Natural killer cell (primary cell): ENCODE results near the gene GPR35. TPM values are rescaled to one million over a fixed set of nuclear protein-coding genes. Genes with fewer than 3 reads are reported as not detected.
A peak's percentile ranks its signal among the peaks of the same experiment; 100 is the strongest.

ENCODE experiments used
- ATAC-seq, 3 donors: fragments of 150-1000 bp in 2 of 3; fragments of 200-7000 bp in 1 of 3; cut with Tn5 transposase; 1 replicate in 1 of 3; 2 replicates in 2 of 3; pipeline ENCODE4 v1.10.0; 2021; ENCODE audit warnings: mild to moderate bottlenecking in 2 of 3, moderate library complexity in 2 of 3
- DNase-seq, 2 donors: peaks; one replicate each; pipeline versions ENCODE4 v3.0.0 to v3.0.0-alpha.2; 2013 to 2021; ENCODE audit warnings: mixed read lengths in 1 of 2
- H3K27ac ChIP-seq: one replicate; pipeline ENCODE4 v1.5.1; 2013; ENCODE audit warnings: mild to moderate bottlenecking, low read length
- H3K27me3 ChIP-seq: one replicate; pipeline ENCODE4 v1.6.1; 2013; ENCODE audit warnings: low read length; ENCODE audit not compliant: control insufficient read depth, insufficient read depth
- H3K36me3 ChIP-seq: one replicate; pipeline ENCODE4 v1.6.1; 2013; ENCODE audit warnings: low read length; ENCODE audit not compliant: control insufficient read depth, insufficient read depth
- H3K4me1 ChIP-seq: one replicate; pipeline ENCODE4 v1.6.1; 2013; ENCODE audit warnings: low read length; ENCODE audit not compliant: control insufficient read depth, insufficient read depth
- H3K4me3 ChIP-seq: one replicate; pipeline ENCODE4 v1.5.1; 2013; ENCODE audit warnings: low read length
- H3K9me3 ChIP-seq: one replicate; pipeline ENCODE4 v1.6.1; 2013; ENCODE audit warnings: low read length; ENCODE audit not compliant: control insufficient read depth, insufficient read depth
- H3K27ac Mint-ChIP-seq, 2 donors: one replicate each; pipeline ENCODE4 v1.8.0; 2022; ENCODE audit warnings: mild to moderate bottlenecking in 2 of 2, mixed read lengths in 2 of 2, moderate library complexity in 1 of 2
- H3K27me3 Mint-ChIP-seq, 2 donors: one replicate each; pipeline ENCODE4 v1.8.0; 2022; ENCODE audit warnings: low read depth in 2 of 2, mixed read lengths in 2 of 2
- H3K36me3 Mint-ChIP-seq: one replicate; pipeline ENCODE4 v1.8.0; 2022; ENCODE audit warnings: mixed read lengths
- H3K4me1 Mint-ChIP-seq, 2 donors: one replicate each; pipeline ENCODE4 v1.8.0; 2022; ENCODE audit warnings: mixed read lengths in 2 of 2
- H3K4me3 Mint-ChIP-seq: one replicate; pipeline ENCODE4 v1.8.0; 2022; ENCODE audit warnings: mild to moderate bottlenecking, moderate library complexity, mixed read lengths
- H3K9me3 Mint-ChIP-seq, 2 donors: one replicate each; pipeline ENCODE4 v1.8.0; 2022; ENCODE audit warnings: mixed read lengths in 2 of 2
- WGBS: methylation state at CpG from one replicate; pipeline ENCODE4 v1.1.7; 2013; ENCODE audit warnings: missing lambda C conversion rate; ENCODE audit not compliant: insufficient coverage; 5-methylcytosine and 5-hydroxymethylcytosine counted together
- intact Hi-C: fragments of 100-400 bp; cut with micrococcal nuclease; formaldehyde crosslinking; loops from one replicate; pipeline ENCODE4 v1.14.2; 2022
- total RNA-seq, 4 donors: library from RNA; stranded (reverse); fragments of 120-200 nt in 1 of 4; gene quantifications; one replicate each; pipeline versions ENCODE4 v1.2.3 to v1.2.4, GENCODE V29; 2013 to 2022
- TF ChIP-seq, protein P1 (sequence below): fragments of 200-600 bp; IDR thresholded peaks from one replicate; pipeline ENCODE4 v1.8.0; 2022; ENCODE audit warnings: antibody characterized with exemption

The GPR35 gene
- total RNA-seq, 3 donors from 2014 or later (not counting 1 experiment from before 2014, with no cell fraction given), result 10.6 to 19.7 (median 15.7) TPM

DNA sequence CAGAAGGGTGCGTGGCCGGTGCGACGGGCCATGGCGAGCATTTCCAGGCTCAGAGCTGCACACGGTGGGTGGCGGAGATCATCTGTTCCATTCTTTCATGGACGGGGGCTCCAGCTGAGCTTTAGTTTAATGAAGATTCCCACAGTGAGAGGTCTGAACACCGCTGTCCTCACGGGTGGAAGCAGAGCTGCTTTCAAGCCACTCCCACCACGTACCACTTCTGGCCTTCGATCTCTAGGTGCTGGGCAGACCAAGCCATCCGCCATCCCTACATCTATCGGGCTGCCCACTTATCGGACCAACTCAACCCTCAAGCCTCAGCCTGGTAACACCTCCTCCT lies 18.5 kb downstream of the GPR35 start:
- Histone ChIP-seq H3K4me1 (peaks cover 6% of the 10 kb centered on the region), H3K4me3 (no peak overlapping the region), H3K9me3 (no peaks in the 10 kb centered on the region), H3K27me3 (no peaks in the 10 kb centered on the region), H3K36me3 (no peaks in the 10 kb centered on the region), H3K27ac (no peak overlapping the region)
- no peak for DNase-seq
- H3K27ac Mint-ChIP-seq, result no peak overlapping the region
- H3K27me3 Mint-ChIP-seq, result peaks cover 0 to 5% of the 10 kb centered on the region in 2 donors
- peaks cover 5 to 21% of the 10 kb centered on the region in 2 donors for H3K4me1 Mint-ChIP-seq
- no peaks in the 10 kb centered on the region for H3K36me3 Mint-ChIP-seq
- TF ChIP-seq, protein P1, sequence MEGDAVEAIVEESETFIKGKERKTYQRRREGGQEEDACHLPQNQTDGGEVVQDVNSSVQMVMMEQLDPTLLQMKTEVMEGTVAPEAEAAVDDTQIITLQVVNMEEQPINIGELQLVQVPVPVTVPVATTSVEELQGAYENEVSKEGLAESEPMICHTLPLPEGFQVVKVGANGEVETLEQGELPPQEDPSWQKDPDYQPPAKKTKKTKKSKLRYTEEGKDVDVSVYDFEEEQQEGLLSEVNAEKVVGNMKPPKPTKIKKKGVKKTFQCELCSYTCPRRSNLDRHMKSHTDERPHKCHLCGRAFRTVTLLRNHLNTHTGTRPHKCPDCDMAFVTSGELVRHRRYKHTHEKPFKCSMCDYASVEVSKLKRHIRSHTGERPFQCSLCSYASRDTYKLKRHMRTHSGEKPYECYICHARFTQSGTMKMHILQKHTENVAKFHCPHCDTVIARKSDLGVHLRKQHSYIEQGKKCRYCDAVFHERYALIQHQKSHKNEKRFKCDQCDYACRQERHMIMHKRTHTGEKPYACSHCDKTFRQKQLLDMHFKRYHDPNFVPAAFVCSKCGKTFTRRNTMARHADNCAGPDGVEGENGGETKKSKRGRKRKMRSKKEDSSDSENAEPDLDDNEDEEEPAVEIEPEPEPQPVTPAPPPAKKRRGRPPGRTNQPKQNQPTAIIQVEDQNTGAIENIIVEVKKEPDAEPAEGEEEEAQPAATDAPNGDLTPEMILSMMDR, result no peak
- ATAC-seq, result no peak
- intact Hi-C loops, result no loop called here
- 89% methylated on average over 15 of the region's 15 CpGs for WGBS
- H3K9me3 Mint-ChIP-seq, result no peaks in the 10 kb centered on the region
- no peak overlapping the region for H3K4me3 Mint-ChIP-seq

- Mint-ChIP-seq H3K9me3 (no peaks in the 10 kb centered on the region), H3K4me3 (no peak overlapping the region), H3K4me1 (peaks cover 5 to 21% of the 10 kb centered on the region in 2 donors), H3K27ac (no peak overlapping the region), H3K36me3 (no peaks in the 10 kb centered on the region), H3K27me3 (peaks cover under 1 to 7% of the 10 kb centered on the region in 2 donors)
- H3K36me3 ChIP-seq, result no peaks in the 10 kb centered on the region
- no peaks in the 10 kb centered on the region for H3K9me3 ChIP-seq
- DNase-seq (no peak), ATAC-seq (no peak)
- H3K4me1 ChIP-seq, result peaks cover 6% of the 10 kb centered on the region
- H3K4me3 ChIP-seq, result no peak overlapping the region
- intact Hi-C loops, result no loop called here
- 85% methylated on average over 14 of the region's 14 CpGs for WGBS
- no peak overlapping the region for H3K27ac ChIP-seq
- no peaks in the 10 kb centered on the region for H3K27me3 ChIP-seq
- TF ChIP-seq, protein P1, result no peak
Observed at GRCh38 chr2:240644171-240644651, 18.9 kb downstream of the GPR35 start.

DNA sequence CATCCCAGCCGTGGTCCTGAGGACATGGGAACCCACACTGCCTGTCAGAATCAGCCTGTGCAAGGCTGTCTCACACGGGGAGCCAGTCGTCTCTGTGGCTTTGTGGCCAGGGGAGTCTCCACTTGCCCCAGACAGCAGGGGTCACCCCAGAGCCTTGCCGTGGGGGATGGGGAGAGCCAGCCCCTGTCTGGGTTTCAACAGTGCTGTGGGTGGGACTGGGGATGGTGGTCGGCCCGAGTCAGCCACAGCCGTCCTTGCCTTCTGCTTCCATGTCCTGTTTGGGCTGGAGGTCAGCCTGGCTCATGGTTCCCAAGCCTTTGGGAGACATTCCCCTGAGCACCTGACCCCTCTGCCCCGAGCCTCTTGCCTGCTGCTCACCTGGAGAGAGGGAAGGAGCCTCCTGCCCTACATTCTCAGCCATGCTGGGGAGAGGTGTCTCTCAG lies 19.6 kb downstream of the GPR35 start:
- H3K27me3 ChIP-seq, result no peaks in the 10 kb centered on the region
- no peaks in the 10 kb centered on the region for H3K9me3 Mint-ChIP-seq
- intact Hi-C loops, result no loop called here

More for the DNA sequence above, 19.6 kb downstream of the GPR35 start:
- H3K4me1 Mint-ChIP-seq, result peaks cover 5 to 21% of the 10 kb centered on the region in 2 donors
- 60% methylated on average over 8 of the region's 8 CpGs for WGBS
- Histone ChIP-seq H3K9me3 (no peaks in the 10 kb centered on the region), H3K36me3 (no peaks in the 10 kb centered on the region), H3K27ac (no peak overlapping the region), H3K4me3 (no peak overlapping the region), H3K4me1 (peaks cover 6% of the 10 kb centered on the region)
- no peak overlapping the region for H3K27ac Mint-ChIP-seq
- no peak overlapping the region for H3K4me3 Mint-ChIP-seq
- TF ChIP-seq, protein P1, result no peak
- no peaks in the 10 kb centered on the region for H3K36me3 Mint-ChIP-seq
- ATAC-seq (peak in 1 of 3 donors; percentile 63), DNase-seq (no peak)
- peaks cover 7 to 12% of the 10 kb centered on the region in 2 donors for H3K27me3 Mint-ChIP-seq
